Type B pancreatic cell (in vitro differentiated cells): Measurements from ENCODE around the gene FAHD1. TPM values are rescaled to one million over a fixed set of nuclear protein-coding genes. Genes with fewer than 3 reads are reported as not detected.
"Not testable (repeated sequence)": the region's sequence is repeated elsewhere in the genome, so short reads cannot be mapped to it uniquely, and the experiment has no call there.

Experiments used
- DNase-seq: peaks from one replicate; pipeline ENCODE4 v3.0.0; 2021; ENCODE audit warnings: mixed read lengths; ENCODE audit not compliant: unreplicated experiment; ENCODE audit errors: extremely low spot score
- H3K27ac Mint-ChIP-seq: 2 replicates; pipeline ENCODE4 v1.8.0; 2021; ENCODE audit warnings: mild to moderate bottlenecking, mixed read lengths
- H3K27me3 Mint-ChIP-seq: 2 replicates; pipeline ENCODE4 v1.8.0; 2021; ENCODE audit warnings: mixed read lengths
- H3K36me3 Mint-ChIP-seq: 2 replicates; pipeline ENCODE4 v1.8.0; 2021; ENCODE audit warnings: mixed read lengths
- H3K4me1 Mint-ChIP-seq: one replicate; pipeline ENCODE4 v1.8.0; 2021; ENCODE audit warnings: mixed read lengths; ENCODE audit not compliant: unreplicated experiment
- H3K4me3 Mint-ChIP-seq: 2 replicates; pipeline ENCODE4 v1.8.0; 2021; ENCODE audit warnings: mild to moderate bottlenecking, mixed read lengths
- H3K9me3 Mint-ChIP-seq: 2 replicates; pipeline ENCODE4 v1.8.0; 2021; ENCODE audit warnings: mixed read lengths
- CTCF ChIP-seq: fragments of 200-600 bp; sonication (generic); conservative IDR thresholded peaks from 2 replicates; pipeline ENCODE4 v1.5.0; 2021; ENCODE audit warnings: antibody characterized with exemption, mild to moderate bottlenecking
- total RNA-seq: library from RNA; stranded (reverse); gene quantifications from 2 replicates; pipeline ENCODE4 v1.2.1, GENCODE V29; 2021; ENCODE audit warnings: low replicate concordance

FAHD1 gene
- total RNA-seq, 1 donor from 2014 or later, result 33.2 TPM

- H3K27ac Mint-ChIP-seq, result no peak overlapping the region
- no peak for DNase-seq
- no peaks in the 10 kb centered on the region for H3K4me1 Mint-ChIP-seq
- no peaks in the 10 kb centered on the region for H3K36me3 Mint-ChIP-seq
- no peaks in the 10 kb centered on the region for H3K9me3 Mint-ChIP-seq
- peaks cover 62% of the 10 kb centered on the region for H3K27me3 Mint-ChIP-seq
- no peak for TF ChIP-seq CTCF
- H3K4me3 Mint-ChIP-seq, result no peak overlapping the region
These were observed 47.8 kb downstream of the FAHD1 start for GRCh38 chr16:1874854-1875253.

- not testable (repeated sequence) for H3K27ac Mint-ChIP-seq, H3K9me3 Mint-ChIP-seq, H3K4me1 Mint-ChIP-seq, H3K36me3 Mint-ChIP-seq, DNase-seq, H3K4me3 Mint-ChIP-seq
- H3K27me3 Mint-ChIP-seq, result peaks cover 52% of the 10 kb centered on the region
These were observed 49.1 kb downstream of the FAHD1 start for GRCh38 chr16:1876066-1876465.

GRCh38 chr16:1876468-1876867, 49.5 kb downstream of the FAHD1 start:
- no peaks in the 10 kb centered on the region for H3K36me3 Mint-ChIP-seq
- H3K27me3 Mint-ChIP-seq, result peaks cover 52% of the 10 kb centered on the region
- DNase-seq, result no peak
- H3K9me3 Mint-ChIP-seq, result no peaks in the 10 kb centered on the region
- no peak overlapping the region for H3K4me3 Mint-ChIP-seq
- H3K27ac Mint-ChIP-seq, result no peak overlapping the region
- no peaks in the 10 kb centered on the region for H3K4me1 Mint-ChIP-seq
- TF ChIP-seq CTCF, result no peak

GRCh38 chr16:1877089-1877488, 50.1 kb downstream of the FAHD1 start:
- Mint-ChIP-seq H3K4me1 (no peaks in the 10 kb centered on the region), H3K27me3 (peaks cover 53% of the 10 kb centered on the region), H3K9me3 (no peaks in the 10 kb centered on the region), H3K4me3 (no peak overlapping the region), H3K36me3 (no peaks in the 10 kb centered on the region), H3K27ac (no peak overlapping the region)
- DNase-seq, result no peak
- no peak for TF ChIP-seq CTCF

- no peaks in the 10 kb centered on the region for H3K36me3 Mint-ChIP-seq
- no peak for TF ChIP-seq CTCF
- no peaks in the 10 kb centered on the region for H3K9me3 Mint-ChIP-seq
- H3K4me3 Mint-ChIP-seq, result no peak overlapping the region
- H3K27me3 Mint-ChIP-seq, result peaks cover 47% of the 10 kb centered on the region
- no peaks in the 10 kb centered on the region for H3K4me1 Mint-ChIP-seq
- no peak for DNase-seq
- H3K27ac Mint-ChIP-seq, result no peak overlapping the region
These were observed 50.8 kb downstream of the FAHD1 start for GRCh38 chr16:1877804-1878203.

- no peaks in the 10 kb centered on the region for H3K36me3 Mint-ChIP-seq
- H3K4me3 Mint-ChIP-seq, result no peak overlapping the region
- H3K27ac Mint-ChIP-seq, result no peak overlapping the region
- peaks cover 44% of the 10 kb centered on the region for H3K27me3 Mint-ChIP-seq
- no peaks in the 10 kb centered on the region for H3K9me3 Mint-ChIP-seq
- no peaks in the 10 kb centered on the region for H3K4me1 Mint-ChIP-seq
- no peak for DNase-seq
- TF ChIP-seq CTCF, result no peak
These were observed 51.2 kb downstream of the FAHD1 start for GRCh38 chr16:1878256-1878655.

Other genes starting within 250 kb of the FAHD1 start
- 27.9 and 55.1 TPM in 2 replicates for gene IFT140, start 215.1 kb upstream of the FAHD1 start, total RNA-seq
- 29.0 and 31.4 TPM in 2 replicates for gene CRAMP1, start 214.8 kb upstream of the FAHD1 start, total RNA-seq
- 116 and 132 TPM in 2 replicates for gene JPT2, start 148.9 kb upstream of the FAHD1 start, total RNA-seq
- 50.4 and 97.5 TPM in 2 replicates for gene MAPK8IP3, start 121.0 kb upstream of the FAHD1 start, total RNA-seq
- gene NME3, start 55.7 kb upstream of the FAHD1 start, total RNA-seq, result 54.0 and 55.9 TPM in 2 replicates
- gene EME2, start 54.4 kb upstream of the FAHD1 start, total RNA-seq, result 26.9 and 35.9 TPM in 2 replicates
- gene MRPS34, start 54.1 kb upstream of the FAHD1 start, total RNA-seq, result 95.5 and 97.9 TPM in 2 replicates
- gene SPSB3, start 44.6 kb upstream of the FAHD1 start, total RNA-seq, result 51.2 and 71.3 TPM in 2 replicates
- 54.5 and 66.6 TPM in 2 replicates for gene NUBP2, start 44.2 kb upstream of the FAHD1 start, total RNA-seq
- gene IGFALS, start 33.5 kb upstream of the FAHD1 start, total RNA-seq, result 0.17 and 0.59 TPM in 2 replicates
- 32.0 and 36.7 TPM in 2 replicates for gene HAGH, start 381 bp upstream of the FAHD1 start, total RNA-seq
- gene MEIOB, start 45.0 kb downstream of the FAHD1 start, total RNA-seq, result not detected in 2 replicates
- gene HS3ST6, start 91.2 kb downstream of the FAHD1 start, total RNA-seq, result 1.3 and 5.6 TPM in 2 replicates
- 34.8 and 37.7 TPM in 2 replicates for gene MSRB1, start 116.0 kb downstream of the FAHD1 start, total RNA-seq
- gene RPL3L, start 127.5 kb downstream of the FAHD1 start, total RNA-seq, result not detected in 2 replicates
- gene NDUFB10, start 132.3 kb downstream of the FAHD1 start, total RNA-seq, result 122 and 130 TPM in 2 replicates
- gene RPS2, start 137.6 kb downstream of the FAHD1 start, total RNA-seq, result 3,017 and 3,035 TPM in 2 replicates
- gene RNF151, start 139.7 kb downstream of the FAHD1 start, total RNA-seq, result not detected in 2 replicates
- 37.0 and 40.0 TPM in 2 replicates for gene TBL3, start 144.8 kb downstream of the FAHD1 start, total RNA-seq
- gene NOXO1, start 154.3 kb downstream of the FAHD1 start, total RNA-seq, result 0.63 and 2.0 TPM in 2 replicates
- 25.3 and 31.6 TPM in 2 replicates for gene GFER, start 157.0 kb downstream of the FAHD1 start, total RNA-seq
- 2.4 and 2.5 TPM in 2 replicates for gene SYNGR3, start 162.8 kb downstream of the FAHD1 start, total RNA-seq
- 43.9 and 46.1 TPM in 2 replicates for gene ZNF598, start 182.6 kb downstream of the FAHD1 start, total RNA-seq
- 3.9 and 4.7 TPM in 2 replicates for gene NPW, start 192.6 kb downstream of the FAHD1 start, total RNA-seq
- gene NHERF2, start 199.7 kb downstream of the FAHD1 start, total RNA-seq, result 23.3 and 23.4 TPM in 2 replicates
- gene NTHL1, start 220.6 kb downstream of the FAHD1 start, total RNA-seq, result 18.1 and 37.6 TPM in 2 replicates
- gene TSC2, start 220.8 kb downstream of the FAHD1 start, total RNA-seq, result 131 and 208 TPM in 2 replicates